Prostate gland (tissue), 2 donors: ENCODE measurements around the gene ZAP70.

ENCODE experiments used
- POLR2A ChIP-seq: fragments of 450-650 bp; IDR thresholded peaks from one replicate; pipeline ENCODE4 v1.6.1; 2016; ENCODE audit warnings: antibody characterized with exemption, mild to moderate bottlenecking
- POLR2AphosphoS5 ChIP-seq: sonication (generic); formaldehyde crosslinking; IDR thresholded peaks from one replicate; pipeline ENCODE4 v1.6.1; 2017; ENCODE audit warnings: antibody characterized with exemption
- TF ChIP-seq, protein P1 (sequence below), 4 experiments: fragments of 200-600 bp in 2 of 4; fragments of 450-650 bp in 2 of 4; sonication (generic) in 2 of 4; IDR thresholded peaks; 1 replicate in 3 of 4; 2 replicates in 1 of 4; pipeline ENCODE4 v1.5.1; 2016 to 2019; ENCODE audit warnings: antibody characterized with exemption in 4 of 4, mild to moderate bottlenecking in 2 of 4, moderate library complexity in 2 of 4

DNA sequence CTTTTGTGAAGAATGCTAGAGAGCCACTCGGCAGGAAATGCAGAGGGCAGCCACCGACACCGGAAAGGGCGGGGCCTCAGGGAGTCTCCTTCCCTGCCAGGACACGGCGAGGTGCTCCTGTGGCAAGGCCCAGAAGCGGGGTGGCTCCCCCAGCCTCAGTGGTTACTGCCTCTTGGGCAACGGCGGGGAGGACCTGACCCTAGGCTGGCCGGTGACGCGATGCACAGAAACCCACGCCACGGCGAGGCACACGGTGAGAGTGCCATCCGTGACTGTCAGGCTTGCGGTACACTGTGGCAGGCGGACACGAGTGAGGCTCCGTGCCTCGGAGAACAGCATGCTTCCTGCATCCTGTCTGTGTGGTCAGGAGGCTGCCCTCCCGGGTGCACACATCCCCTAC is 47.8 kb downstream of the ZAP70 start:
- TF ChIP-seq, protein P1, sequence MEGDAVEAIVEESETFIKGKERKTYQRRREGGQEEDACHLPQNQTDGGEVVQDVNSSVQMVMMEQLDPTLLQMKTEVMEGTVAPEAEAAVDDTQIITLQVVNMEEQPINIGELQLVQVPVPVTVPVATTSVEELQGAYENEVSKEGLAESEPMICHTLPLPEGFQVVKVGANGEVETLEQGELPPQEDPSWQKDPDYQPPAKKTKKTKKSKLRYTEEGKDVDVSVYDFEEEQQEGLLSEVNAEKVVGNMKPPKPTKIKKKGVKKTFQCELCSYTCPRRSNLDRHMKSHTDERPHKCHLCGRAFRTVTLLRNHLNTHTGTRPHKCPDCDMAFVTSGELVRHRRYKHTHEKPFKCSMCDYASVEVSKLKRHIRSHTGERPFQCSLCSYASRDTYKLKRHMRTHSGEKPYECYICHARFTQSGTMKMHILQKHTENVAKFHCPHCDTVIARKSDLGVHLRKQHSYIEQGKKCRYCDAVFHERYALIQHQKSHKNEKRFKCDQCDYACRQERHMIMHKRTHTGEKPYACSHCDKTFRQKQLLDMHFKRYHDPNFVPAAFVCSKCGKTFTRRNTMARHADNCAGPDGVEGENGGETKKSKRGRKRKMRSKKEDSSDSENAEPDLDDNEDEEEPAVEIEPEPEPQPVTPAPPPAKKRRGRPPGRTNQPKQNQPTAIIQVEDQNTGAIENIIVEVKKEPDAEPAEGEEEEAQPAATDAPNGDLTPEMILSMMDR (IDR thresholded peaks at IDR 0.05): no peak
- TF ChIP-seq POLR2A (no peak), POLR2AphosphoS5 (no peak)
